Measurements from ENCODE around the gene SDHAF1.

DNA sequence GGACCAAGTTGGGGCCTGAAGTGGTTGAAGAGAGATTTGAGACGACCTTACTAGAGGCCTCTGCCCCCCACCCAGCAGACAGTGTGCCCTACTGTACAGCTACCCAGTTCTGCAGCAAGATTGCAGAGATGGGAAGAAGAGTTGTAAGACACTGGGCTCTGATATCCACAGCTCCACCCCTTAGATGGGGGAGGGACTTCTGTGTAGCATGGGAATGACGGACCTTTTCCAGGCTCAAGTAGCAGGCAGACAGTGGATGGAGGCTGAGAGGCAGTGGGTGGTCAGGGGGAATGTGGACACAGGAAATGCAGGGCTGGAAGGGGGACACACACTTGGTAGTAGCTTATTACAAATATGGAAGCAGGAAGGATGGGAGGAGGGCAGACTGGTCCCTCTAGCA lies 45.9 kb upstream of the SDHAF1 start:
- TF ChIP-seq FOXA1 (IDR thresholded peaks at IDR 0.05) (no peak), SUZ12 (IDR thresholded peaks at IDR 0.05) (no peak), SP1 (IDR thresholded peaks at IDR 0.05) (no peak), FOXK2 (IDR thresholded peaks at IDR 0.05) (no peak), BHLHE40 (IDR thresholded peaks at IDR 0.05; ENCODE audit: borderline replicate concordance) (no peak), ARNT (IDR thresholded peaks at IDR 0.05) (no peak), ELF4 (IDR thresholded peaks at IDR 0.05) (no peak), FOXM1 (IDR thresholded peaks at IDR 0.05; ENCODE audit: borderline replicate concordance) (no peak), CTBP1 (IDR thresholded peaks at IDR 0.05; ENCODE audit: borderline replicate concordance) (no peak), ZNF384 (IDR thresholded peaks at IDR 0.05) (no peak), TARDBP (IDR thresholded peaks at IDR 0.05) (no peak)
- TF ChIP-seq, protein P1, sequence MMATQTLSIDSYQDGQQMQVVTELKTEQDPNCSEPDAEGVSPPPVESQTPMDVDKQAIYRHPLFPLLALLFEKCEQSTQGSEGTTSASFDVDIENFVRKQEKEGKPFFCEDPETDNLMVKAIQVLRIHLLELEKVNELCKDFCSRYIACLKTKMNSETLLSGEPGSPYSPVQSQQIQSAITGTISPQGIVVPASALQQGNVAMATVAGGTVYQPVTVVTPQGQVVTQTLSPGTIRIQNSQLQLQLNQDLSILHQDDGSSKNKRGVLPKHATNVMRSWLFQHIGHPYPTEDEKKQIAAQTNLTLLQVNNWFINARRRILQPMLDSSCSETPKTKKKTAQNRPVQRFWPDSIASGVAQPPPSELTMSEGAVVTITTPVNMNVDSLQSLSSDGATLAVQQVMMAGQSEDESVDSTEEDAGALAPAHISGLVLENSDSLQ (IDR thresholded peaks at IDR 0.05), result no peak

All from HEK293T (cell line).